Left ventricle myocardium inferior (tissue), 1 donor: ENCODE measurements around the gene EHBP1. TPM values are rescaled to one million over a fixed set of nuclear protein-coding genes. Genes with fewer than 3 reads are reported as not detected.

Experiments
- DNase-seq: peaks from one replicate; pipeline ENCODE4 v3.0.0-alpha.2; 2020
- H3K27ac ChIP-seq: fragments of 200-600 bp; replicated peaks from 2 replicates; pipeline ENCODE4 v1.8.0; 2021
- H3K27me3 ChIP-seq: fragments of 200-600 bp; 2 replicates; pipeline ENCODE4 v1.8.0; 2021; ENCODE audit warnings: low read depth
- H3K36me3 ChIP-seq: fragments of 200-600 bp; 2 replicates; pipeline ENCODE4 v1.8.0; 2021
- H3K4me1 ChIP-seq: fragments of 200-600 bp; 2 replicates; pipeline ENCODE4 v1.8.0; 2021
- H3K4me3 ChIP-seq: fragments of 200-600 bp; 2 replicates; pipeline ENCODE4 v1.8.0; 2021; ENCODE audit warnings: mild to moderate bottlenecking, moderate library complexity
- H3K9me3 ChIP-seq: fragments of 200-600 bp; replicated peaks from 2 replicates; pipeline ENCODE4 v1.8.0; 2021
- intact Hi-C: fragments of 100-400 bp; cut with micrococcal nuclease; formaldehyde crosslinking; loops from one replicate; pipeline ENCODE4 v1.11.0; 2022
- total RNA-seq: library from RNA; stranded (reverse); fragmentation: NEBNext Ultra II Directional; extraction: Animal tissue kit (Norgen Biotek cat#: 25700); gene quantifications from one replicate; pipeline ENCODE4 v1.2.1, GENCODE V29; 2021
- TF ChIP-seq, protein P1 (sequence below): fragments of 200-600 bp; IDR thresholded peaks from 2 replicates; pipeline ENCODE4 v1.8.0; 2021; ENCODE audit warnings: antibody characterized with exemption, mild to moderate bottlenecking, borderline replicate concordance
- donor health status: DM: no; HTN: yes; CAD: no; lungs with severe emphysema.

Gene EHBP1
- total RNA-seq, 1 donor from 2014 or later, result 20.4 TPM

DNA sequence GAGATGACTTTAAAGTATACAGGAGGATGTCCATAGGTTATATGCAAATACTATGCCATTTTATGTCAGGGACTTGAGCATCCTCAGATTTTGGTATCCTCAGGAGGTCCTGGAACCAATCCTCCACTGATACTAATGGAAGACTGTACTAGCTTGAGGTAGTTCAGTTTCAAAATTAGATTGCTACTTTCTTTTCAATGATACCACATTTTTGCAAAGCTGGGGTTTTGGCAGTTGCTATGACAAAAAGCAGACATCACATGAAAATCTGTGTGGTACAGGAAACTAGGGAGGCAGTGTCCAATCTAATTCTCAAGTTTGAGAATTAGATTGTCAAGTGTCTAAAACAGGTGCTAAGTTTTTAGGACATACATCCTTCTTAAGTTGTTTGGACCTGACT is 14.2 kb downstream of the EHBP1 start:
- no peaks in the 10 kb centered on the region for H3K27me3 ChIP-seq
- H3K9me3 ChIP-seq, result peaks cover 15% of the 10 kb centered on the region
- DNase-seq, result no peak
- H3K4me1 ChIP-seq, result peaks cover 7% of the 10 kb centered on the region
- H3K36me3 ChIP-seq, result no peaks in the 10 kb centered on the region
- TF ChIP-seq, protein P1, sequence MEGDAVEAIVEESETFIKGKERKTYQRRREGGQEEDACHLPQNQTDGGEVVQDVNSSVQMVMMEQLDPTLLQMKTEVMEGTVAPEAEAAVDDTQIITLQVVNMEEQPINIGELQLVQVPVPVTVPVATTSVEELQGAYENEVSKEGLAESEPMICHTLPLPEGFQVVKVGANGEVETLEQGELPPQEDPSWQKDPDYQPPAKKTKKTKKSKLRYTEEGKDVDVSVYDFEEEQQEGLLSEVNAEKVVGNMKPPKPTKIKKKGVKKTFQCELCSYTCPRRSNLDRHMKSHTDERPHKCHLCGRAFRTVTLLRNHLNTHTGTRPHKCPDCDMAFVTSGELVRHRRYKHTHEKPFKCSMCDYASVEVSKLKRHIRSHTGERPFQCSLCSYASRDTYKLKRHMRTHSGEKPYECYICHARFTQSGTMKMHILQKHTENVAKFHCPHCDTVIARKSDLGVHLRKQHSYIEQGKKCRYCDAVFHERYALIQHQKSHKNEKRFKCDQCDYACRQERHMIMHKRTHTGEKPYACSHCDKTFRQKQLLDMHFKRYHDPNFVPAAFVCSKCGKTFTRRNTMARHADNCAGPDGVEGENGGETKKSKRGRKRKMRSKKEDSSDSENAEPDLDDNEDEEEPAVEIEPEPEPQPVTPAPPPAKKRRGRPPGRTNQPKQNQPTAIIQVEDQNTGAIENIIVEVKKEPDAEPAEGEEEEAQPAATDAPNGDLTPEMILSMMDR, result no peak
- no peak overlapping the region for H3K4me3 ChIP-seq
- H3K27ac ChIP-seq, result no peak overlapping the region
- intact Hi-C loops, result no loop called here

GRCh38 chr2:62722679-62723078 is 17.2 kb downstream of the EHBP1 start:
- intact Hi-C loops, result no loop called here
- Histone ChIP-seq H3K9me3 (peaks cover 15% of the 10 kb centered on the region), H3K36me3 (no peaks in the 10 kb centered on the region), H3K4me1 (peaks cover 8% of the 10 kb centered on the region), H3K4me3 (no peak overlapping the region), H3K27me3 (no peaks in the 10 kb centered on the region), H3K27ac (no peak overlapping the region)
- TF ChIP-seq, protein P1, result no peak
- no peak for DNase-seq

GRCh38 chr2:62723253-62723652 is 17.7 kb downstream of the EHBP1 start:
- TF ChIP-seq, protein P1, result no peak
- H3K27ac ChIP-seq, result no peak overlapping the region

GRCh38 chr2:62724106-62724505 is 18.6 kb downstream of the EHBP1 start:
- intact Hi-C loops, result no loop called here
- Histone ChIP-seq H3K9me3 (peaks cover 15% of the 10 kb centered on the region), H3K27me3 (no peaks in the 10 kb centered on the region), H3K4me1 (peaks cover 12% of the 10 kb centered on the region), H3K27ac (no peak overlapping the region), H3K4me3 (no peak overlapping the region), H3K36me3 (no peaks in the 10 kb centered on the region)
- TF ChIP-seq, protein P1, result no peak
- no peak for DNase-seq

More at GRCh38 chr2:62723253-62723652, 17.7 kb downstream of the EHBP1 start:
- no peaks in the 10 kb centered on the region for H3K27me3 ChIP-seq
- no peaks in the 10 kb centered on the region for H3K36me3 ChIP-seq
- DNase-seq, result no peak
- intact Hi-C loops, result no loop called here
- H3K9me3 ChIP-seq, result peaks cover 15% of the 10 kb centered on the region
- H3K4me3 ChIP-seq, result no peak overlapping the region
- H3K4me1 ChIP-seq, result peaks cover 11% of the 10 kb centered on the region

- DNase-seq, result peak; percentile 19
- Histone ChIP-seq H3K4me3 (no peak overlapping the region), H3K36me3 (no peaks in the 10 kb centered on the region), H3K27me3 (no peaks in the 10 kb centered on the region), H3K27ac (no peak overlapping the region), H3K4me1 (peaks cover 12% of the 10 kb centered on the region), H3K9me3 (peaks cover 15% of the 10 kb centered on the region)
- TF ChIP-seq, protein P1, result no peak
- intact Hi-C loops, result no loop called here
Observed at GRCh38 chr2:62724886-62725711, 19.6 kb downstream of the EHBP1 start.
